Measurements from ENCODE around the gene TSLP.

Gene TSLP

GRCh38 chr5:111099058-111099778 is 27.7 kb downstream of the TSLP start:
- DNase-seq (ENCODE audit: low spot score) = no peak

GRCh38 chr5:111106320-111106948 is 34.9 kb downstream of the TSLP start:
- no peak for DNase-seq (ENCODE audit: low spot score)

GRCh38 chr5:111107371-111107770 is 35.9 kb downstream of the TSLP start:
- no peak for DNase-seq (ENCODE audit: low spot score)

GRCh38 chr5:111111956-111112355 is 40.4 kb downstream of the TSLP start:
- DNase-seq (ENCODE audit: low spot score) = no peak

DNA sequence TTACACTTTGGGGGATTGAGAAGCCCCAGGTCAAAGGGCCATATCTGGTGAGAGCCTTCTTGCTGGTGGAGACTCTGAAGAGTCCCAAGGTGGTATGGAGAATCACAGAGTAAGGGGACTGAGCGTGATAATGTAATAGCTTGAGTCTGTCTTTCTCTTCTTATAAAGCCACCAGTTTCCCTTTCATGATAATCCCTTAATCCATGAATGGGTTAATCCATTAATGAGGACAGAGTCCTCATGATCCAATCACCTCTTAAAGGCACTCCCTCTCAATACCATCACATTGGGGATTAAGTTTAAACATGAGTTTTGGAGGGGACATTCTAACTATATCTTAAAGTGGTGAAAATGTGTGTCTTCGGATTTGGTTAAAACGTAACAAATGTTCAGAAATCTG is 42.2 kb downstream of the TSLP start:
- DNase-seq (ENCODE audit: low spot score) = no peak

DNA sequence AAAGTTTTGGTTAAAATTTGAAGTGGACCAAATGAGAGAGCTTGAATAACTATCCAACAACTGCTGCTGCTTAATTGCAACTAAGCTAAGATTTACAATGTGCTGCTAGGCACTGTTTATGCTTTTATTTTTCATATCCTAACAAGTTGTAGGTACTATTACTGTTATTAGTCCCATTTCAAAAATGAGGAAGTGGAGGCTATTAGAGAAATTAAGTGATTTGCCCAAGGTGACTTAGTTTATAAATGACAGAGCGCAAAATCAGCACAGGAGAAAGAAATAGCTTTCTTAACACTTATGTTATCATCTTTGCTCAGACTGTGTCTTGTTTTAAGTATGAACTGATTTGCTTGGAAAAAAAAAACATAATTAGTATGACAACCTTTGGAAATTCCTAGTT is 43.7 kb downstream of the TSLP start:
- DNase-seq (ENCODE audit: low spot score) = no peak

GRCh38 chr5:111116550-111116949 is 45.0 kb downstream of the TSLP start:
- DNase-seq (ENCODE audit: low spot score) = no peak

DNA sequence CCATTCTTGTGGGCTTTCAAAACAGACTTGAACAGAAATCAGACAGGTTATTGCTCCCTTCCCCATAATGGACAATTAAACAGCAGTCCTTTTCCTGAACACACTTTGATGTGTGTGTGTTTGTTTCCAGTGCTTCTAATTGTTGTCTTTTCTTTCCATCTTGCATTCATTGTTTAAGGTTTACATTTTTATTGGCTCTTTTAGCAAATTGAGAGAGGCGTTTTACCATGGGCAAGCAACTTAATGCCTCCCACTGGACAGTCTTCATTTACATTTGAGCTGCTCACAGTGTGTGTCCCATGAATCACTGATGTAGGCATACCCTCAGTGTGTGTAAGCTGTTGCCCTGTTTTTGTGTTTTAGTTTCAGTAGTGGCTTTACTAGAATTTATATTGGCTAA is 45.6 kb downstream of the TSLP start:
- no peak for DNase-seq (ENCODE audit: low spot score)

DNA sequence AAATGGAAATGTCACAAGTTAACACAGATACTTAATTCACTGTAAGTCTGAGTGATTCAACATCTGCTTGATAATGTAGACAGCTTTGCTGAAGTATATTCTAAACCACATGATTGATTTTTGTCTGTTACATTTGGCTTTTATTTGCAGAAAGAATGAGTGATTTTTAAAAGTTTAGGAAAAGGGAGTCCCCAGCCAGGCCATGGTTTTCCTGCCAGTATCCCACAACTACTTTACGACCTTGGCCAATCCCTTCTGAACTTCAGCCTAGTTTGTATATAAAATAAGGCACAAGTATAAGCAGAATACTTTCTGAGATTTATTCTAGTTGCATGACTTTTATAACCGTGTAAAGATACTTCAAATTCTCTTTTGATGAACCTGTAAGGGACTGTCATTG is 47.7 kb downstream of the TSLP start:
- DNase-seq (ENCODE audit: low spot score) = no peak

- DNase-seq (ENCODE audit: low spot score) = no peak
Measured at GRCh38 chr5:111119856-111120255, 48.3 kb downstream of the TSLP start.

GRCh38 chr5:111120911-111121310 is 49.4 kb downstream of the TSLP start:
- no peak for DNase-seq (ENCODE audit: low spot score)

DNA sequence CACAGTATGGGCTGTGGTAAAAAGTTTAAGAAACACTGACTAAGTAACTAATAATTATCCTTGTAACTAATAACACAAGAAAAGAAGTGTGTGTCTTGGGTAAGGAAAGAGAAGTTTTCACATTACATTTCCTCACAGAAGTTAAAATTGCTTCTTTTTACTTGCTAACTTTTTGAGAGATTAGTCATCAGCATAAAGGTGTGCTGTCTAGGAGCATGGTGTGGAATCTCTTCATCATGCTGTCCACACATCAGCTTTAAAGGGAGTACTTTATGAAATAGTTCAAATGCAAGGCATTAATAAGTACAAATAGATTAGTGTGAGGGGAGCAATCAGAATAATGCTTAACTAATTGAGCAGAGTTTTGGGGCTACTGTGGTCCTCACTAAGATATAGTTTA is 50.4 kb downstream of the TSLP start:
- DNase-seq (ENCODE audit: low spot score) = no peak

GRCh38 chr5:111122398-111122797 is 50.9 kb downstream of the TSLP start:
- no peak for DNase-seq (ENCODE audit: low spot score)

GRCh38 chr5:111124793-111125192 is 53.3 kb downstream of the TSLP start:
- DNase-seq (ENCODE audit: low spot score) = no peak

DNA sequence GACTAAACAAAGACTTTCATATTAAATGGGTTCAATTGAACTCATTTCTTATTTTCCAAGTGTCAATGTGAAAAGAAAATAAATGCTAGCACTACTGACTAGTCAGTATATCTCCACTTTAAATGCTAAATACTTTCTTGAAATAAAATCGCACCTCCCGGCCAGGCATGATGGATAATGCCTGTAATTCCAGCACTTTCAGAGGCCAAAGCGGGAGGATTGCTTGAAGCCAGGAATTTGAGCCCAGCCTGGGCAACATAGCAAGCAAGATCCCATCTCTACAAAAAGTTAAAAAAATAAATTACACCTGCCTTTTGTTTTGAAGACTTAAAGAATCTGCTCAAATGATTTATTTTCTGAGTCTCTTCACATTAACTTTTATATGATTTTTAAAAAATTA is 55.4 kb downstream of the TSLP start:
- no peak for DNase-seq (ENCODE audit: low spot score)

All from SW480 (cell line).